HepG2 (cell line): Measurements from ENCODE around the gene MTHFD2L. TPM values are rescaled to one million over a fixed set of nuclear protein-coding genes. Genes with fewer than 3 reads are reported as not detected.

ENCODE experiments used
- ATAC-seq: fragments of 200-7000 bp; cut with Tn5 transposase; 3 replicates; pipeline ENCODE4 v1.9.1; 2020; ENCODE audit warnings: mild to moderate bottlenecking, moderate library complexity
- BruUV-seq: library from RNA; stranded (reverse); fragments of 400-500 nt; replicated peaks from 2 replicates; lab custom pipeline; 2021; lab: Mats Ljungman, UMichigan
- CTCF ChIA-PET: fragments of 300-600 bp; formaldehyde crosslinking; extraction: SDS; loops from one replicate; lab custom pipeline; 2021; ENCODE audit warnings: low total read pairs, inconsistent platforms, low intra/inter-chr PET ratio; lab: Yijun Ruan, JAX
- POLR2A ChIA-PET: fragments of 350-600 bp; sonication (Branson Sonifier 250); formaldehyde crosslinking; loops from one replicate; lab custom pipeline; 2020; ENCODE audit warnings: antibody characterized with exemption, inconsistent platforms; lab: Yijun Ruan, JAX
- DNase-seq: peaks from one replicate; pipeline ENCODE4 v3.0.0-alpha.2; 2015; ENCODE audit warnings: low spot score
- FAIRE-seq: peaks from 3 replicates; lab custom pipeline; 2011; peaks lifted over from hg19 to GRCh38; lab: Jason Lieb, UNC
- H2AFZ ChIP-seq: one replicate; pipeline ENCODE4 v1.6.1; 2011; ENCODE audit warnings: low read length, inconsistent platforms
- H3K27ac ChIP-seq: fragments of 300-600 bp; 3 replicates; pipeline ENCODE4 v1.8.0; 2011; ENCODE audit warnings: mixed run types, mild to moderate bottlenecking, mixed read lengths, low read length, inconsistent platforms; ENCODE audit not compliant: insufficient read depth; ENCODE audit errors: extremely low read length
- H3K27me3 ChIP-seq, 2 experiments: fragments of 200-600 bp in 1 of 2; 2 replicates in 1 of 2; 3 replicates in 1 of 2; pipeline versions ENCODE4 v1.6.0 to v1.8.0; 2011; ENCODE audit warnings: low read length in 2 of 2, mild to moderate bottlenecking in 2 of 2, moderate library complexity in 2 of 2, inconsistent platforms in 1 of 2; ENCODE audit not compliant: insufficient read depth in 2 of 2, control insufficient read depth in 1 of 2
- H3K36me3 ChIP-seq, 2 experiments: fragments of 200-600 bp in 1 of 2; replicated peaks in 1 of 2; 2 replicates in 1 of 2; 3 replicates in 1 of 2; pipeline versions ENCODE4 v1.5.1 to v1.8.0; 2011; ENCODE audit warnings: low read length in 2 of 2, inconsistent platforms in 1 of 2; ENCODE audit not compliant: insufficient read depth in 2 of 2, control insufficient read depth in 1 of 2
- H3K4me1 ChIP-seq: 2 replicates; pipeline ENCODE4 v1.5.1; 2012; ENCODE audit warnings: low read length, inconsistent platforms; ENCODE audit not compliant: insufficient read depth
- H3K4me2 ChIP-seq: 2 replicates; pipeline ENCODE4 v1.6.0; 2011; ENCODE audit warnings: low read depth, low read length, inconsistent platforms
- H3K4me3 ChIP-seq, 3 experiments: fragments of 200-600 bp in 1 of 3; sonication (generic), shearing (Covaris generic) in 1 of 3; replicated peaks in 1 of 3; 2 replicates each; pipeline ENCODE4 v1.5.1; 2011 to 2016; ENCODE audit warnings: low read length in 3 of 3, inconsistent platforms in 2 of 3, low read depth in 2 of 3, mild to moderate bottlenecking in 2 of 3, control low read depth in 1 of 3, mixed read lengths in 1 of 3; ENCODE audit not compliant: insufficient read depth in 1 of 3
- H3K79me2 ChIP-seq: one replicate; pipeline ENCODE4 v1.6.1; 2011; ENCODE audit warnings: low read length, inconsistent platforms; ENCODE audit not compliant: insufficient read depth
- H3K9ac ChIP-seq: 2 replicates; pipeline ENCODE4 v1.6.0; 2011; ENCODE audit warnings: mild to moderate bottlenecking, low read depth, low read length, inconsistent platforms; ENCODE audit not compliant: insufficient read depth
- H3K9me3 ChIP-seq: 2 replicates; pipeline ENCODE4 v1.5.1; 2012; ENCODE audit warnings: mild to moderate bottlenecking, low read length
- H4K20me1 ChIP-seq: 2 replicates; pipeline ENCODE4 v1.6.0; 2011; ENCODE audit warnings: inconsistent platforms, mild to moderate bottlenecking, low read length, moderate library complexity; ENCODE audit not compliant: insufficient read depth
- ZFP41 ChIP-seq: sonication (generic); formaldehyde crosslinking; IDR thresholded peaks from 2 replicates; pipeline ENCODE4 v1.4.0; 2020; ENCODE audit warnings: mild to moderate bottlenecking, missing genetic modification reagents, borderline replicate concordance
- WGBS: methylation state at CpG from one replicate; pipeline ENCODE4 v1.1.6; 2017; ENCODE audit warnings: low lambda C conversion rate; 5-methylcytosine and 5-hydroxymethylcytosine counted together
- in situ Hi-C: cut with HindIII; loops from 2 replicates; pipeline ENCODE4 v1.10.0; 2017; ENCODE audit warnings: low pct_unique_long_range_greater_than_20kb; ENCODE audit not compliant: extremely low pct_ligation_motif_present
- intact Hi-C: fragments of 100-400 bp; cut with micrococcal nuclease; formaldehyde crosslinking; loops from one replicate; pipeline ENCODE4 v1.10.0; 2022; ENCODE audit not compliant: unreplicated experiment
- polyA plus RNA-seq, 8 experiments: library from polyadenylated mRNA; depleted of rRNA in 3 of 8; stranded (reverse) in 7 of 8; unstranded in 1 of 8; fragments of >200 nt; fragmentation: Illumina TruSeq in 4 of 8; extraction: Trizol in 4 of 8; gene quantifications; 2 replicates each; pipeline versions ENCODE4 v1.2.1 to v1.2.3, GENCODE V29; 2011 to 2016; ENCODE audit warnings: low read depth in 4 of 8, missing spikeins in 1 of 8, mixed read lengths in 1 of 8; ENCODE audit not compliant: insufficient read depth in 1 of 8
- total RNA-seq, 5 experiments: library from RNA; depleted of rRNA; stranded (reverse); fragments of >200 nt; fragmentation: Illumina TruSeq; extraction: Trizol; gene quantifications; 2 replicates each; pipeline ENCODE4 v1.2.3, GENCODE V29; 2016; ENCODE audit warnings: low read depth in 1 of 5
- TF ChIP-seq, protein P1 (sequence below): sonication (generic); formaldehyde crosslinking; IDR thresholded peaks from 2 replicates; pipeline ENCODE4 v1.4.0; 2020; ENCODE audit warnings: missing genetic modification reagents
- TF ChIP-seq, protein P2 (sequence below): IDR thresholded peaks from 2 replicates; pipeline ENCODE4 v1.6.1; 2018; ENCODE audit warnings: missing genetic modification reagents
- TF ChIP-seq, protein P3 (sequence below): sonication (generic); formaldehyde crosslinking; IDR thresholded peaks from 2 replicates; pipeline ENCODE4 v1.8.0; 2022; ENCODE audit warnings: low read depth, missing genetic modification reagents

MTHFD2L gene
- total and polyA plus RNA-seq, 2 of the 13 experiments (the other 11 are each of a cell fraction or from before 2014, with no cell fraction given) = 10.5 to 14.9 TPM

DNA sequence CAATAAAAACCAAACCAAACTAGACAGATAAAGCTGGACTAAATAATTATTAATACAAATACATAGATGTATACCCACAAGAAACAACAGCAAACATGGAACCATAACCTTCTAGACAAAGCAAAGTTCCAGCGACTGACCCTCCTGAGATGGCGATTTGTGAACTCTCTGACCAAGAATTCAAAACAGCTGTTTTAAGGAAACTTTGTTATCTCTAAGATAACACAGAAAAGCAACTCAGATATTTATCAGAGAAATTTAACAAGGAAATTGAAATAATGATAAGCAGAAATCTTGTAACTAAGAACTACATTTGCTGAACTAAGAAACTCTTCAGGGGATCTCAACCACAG is 23.4 kb upstream of the MTHFD2L start:
- Histone ChIP-seq H3K4me2 (no peak overlapping the region), H2AFZ (no peak overlapping the region), H3K36me3 (no peaks in the 10 kb centered on the region), H3K9me3 (no peaks in the 10 kb centered on the region), H3K4me1 (no peaks in the 10 kb centered on the region), H3K9ac (no peak overlapping the region), H3K27me3 (no peaks in the 10 kb centered on the region), H4K20me1 (no peaks in the 10 kb centered on the region), H3K27ac (no peak overlapping the region), H3K4me3 (no peak overlapping the region), H3K79me2 (no peaks in the 10 kb centered on the region)
- no peak for FAIRE-seq
- ATAC-seq = no peak
- in situ Hi-C loops (loop anchor here (5.0 to 25.0 kb wide), 2 partner anchors 407 to 822 kb away; no protein-coding TSS in a partner anchor), intact Hi-C loops (loop anchor here (1.0 to 10.0 kb wide), 5 partner anchors 97 to 560 kb away; partner anchors contain the start of gene CXCL3)
- no peak for DNase-seq
- 0% methylated on average over 2 of the region's 2 CpGs for WGBS
- ChIA-PET CTCF (interaction anchor here (3.4 kb wide), 1 partner anchor 405 kb away, joined by 47 read pairs; no protein-coding TSS in a partner anchor), POLR2A (no interaction called here)
- TF ChIP-seq, protein P1, sequence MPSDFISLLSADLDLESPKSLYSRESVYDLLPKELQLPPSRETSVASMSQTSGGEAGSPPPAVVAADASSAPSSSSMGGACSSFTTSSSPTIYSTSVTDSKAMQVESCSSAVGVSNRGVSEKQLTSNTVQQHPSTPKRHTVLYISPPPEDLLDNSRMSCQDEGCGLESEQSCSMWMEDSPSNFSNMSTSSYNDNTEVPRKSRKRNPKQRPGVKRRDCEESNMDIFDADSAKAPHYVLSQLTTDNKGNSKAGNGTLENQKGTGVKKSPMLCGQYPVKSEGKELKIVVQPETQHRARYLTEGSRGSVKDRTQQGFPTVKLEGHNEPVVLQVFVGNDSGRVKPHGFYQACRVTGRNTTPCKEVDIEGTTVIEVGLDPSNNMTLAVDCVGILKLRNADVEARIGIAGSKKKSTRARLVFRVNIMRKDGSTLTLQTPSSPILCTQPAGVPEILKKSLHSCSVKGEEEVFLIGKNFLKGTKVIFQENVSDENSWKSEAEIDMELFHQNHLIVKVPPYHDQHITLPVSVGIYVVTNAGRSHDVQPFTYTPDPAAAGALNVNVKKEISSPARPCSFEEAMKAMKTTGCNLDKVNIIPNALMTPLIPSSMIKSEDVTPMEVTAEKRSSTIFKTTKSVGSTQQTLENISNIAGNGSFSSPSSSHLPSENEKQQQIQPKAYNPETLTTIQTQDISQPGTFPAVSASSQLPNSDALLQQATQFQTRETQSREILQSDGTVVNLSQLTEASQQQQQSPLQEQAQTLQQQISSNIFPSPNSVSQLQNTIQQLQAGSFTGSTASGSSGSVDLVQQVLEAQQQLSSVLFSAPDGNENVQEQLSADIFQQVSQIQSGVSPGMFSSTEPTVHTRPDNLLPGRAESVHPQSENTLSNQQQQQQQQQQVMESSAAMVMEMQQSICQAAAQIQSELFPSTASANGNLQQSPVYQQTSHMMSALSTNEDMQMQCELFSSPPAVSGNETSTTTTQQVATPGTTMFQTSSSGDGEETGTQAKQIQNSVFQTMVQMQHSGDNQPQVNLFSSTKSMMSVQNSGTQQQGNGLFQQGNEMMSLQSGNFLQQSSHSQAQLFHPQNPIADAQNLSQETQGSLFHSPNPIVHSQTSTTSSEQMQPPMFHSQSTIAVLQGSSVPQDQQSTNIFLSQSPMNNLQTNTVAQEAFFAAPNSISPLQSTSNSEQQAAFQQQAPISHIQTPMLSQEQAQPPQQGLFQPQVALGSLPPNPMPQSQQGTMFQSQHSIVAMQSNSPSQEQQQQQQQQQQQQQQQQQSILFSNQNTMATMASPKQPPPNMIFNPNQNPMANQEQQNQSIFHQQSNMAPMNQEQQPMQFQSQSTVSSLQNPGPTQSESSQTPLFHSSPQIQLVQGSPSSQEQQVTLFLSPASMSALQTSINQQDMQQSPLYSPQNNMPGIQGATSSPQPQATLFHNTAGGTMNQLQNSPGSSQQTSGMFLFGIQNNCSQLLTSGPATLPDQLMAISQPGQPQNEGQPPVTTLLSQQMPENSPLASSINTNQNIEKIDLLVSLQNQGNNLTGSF (CRISPR knock-in tag) = no peak
- no peak for TF ChIP-seq ZFP41 (CRISPR knock-in tag)
- TF ChIP-seq, protein P2, sequence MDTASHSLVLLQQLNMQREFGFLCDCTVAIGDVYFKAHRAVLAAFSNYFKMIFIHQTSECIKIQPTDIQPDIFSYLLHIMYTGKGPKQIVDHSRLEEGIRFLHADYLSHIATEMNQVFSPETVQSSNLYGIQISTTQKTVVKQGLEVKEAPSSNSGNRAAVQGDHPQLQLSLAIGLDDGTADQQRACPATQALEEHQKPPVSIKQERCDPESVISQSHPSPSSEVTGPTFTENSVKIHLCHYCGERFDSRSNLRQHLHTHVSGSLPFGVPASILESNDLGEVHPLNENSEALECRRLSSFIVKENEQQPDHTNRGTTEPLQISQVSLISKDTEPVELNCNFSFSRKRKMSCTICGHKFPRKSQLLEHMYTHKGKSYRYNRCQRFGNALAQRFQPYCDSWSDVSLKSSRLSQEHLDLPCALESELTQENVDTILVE (CRISPR knock-in tag) = no peak
- TF ChIP-seq, protein P3, sequence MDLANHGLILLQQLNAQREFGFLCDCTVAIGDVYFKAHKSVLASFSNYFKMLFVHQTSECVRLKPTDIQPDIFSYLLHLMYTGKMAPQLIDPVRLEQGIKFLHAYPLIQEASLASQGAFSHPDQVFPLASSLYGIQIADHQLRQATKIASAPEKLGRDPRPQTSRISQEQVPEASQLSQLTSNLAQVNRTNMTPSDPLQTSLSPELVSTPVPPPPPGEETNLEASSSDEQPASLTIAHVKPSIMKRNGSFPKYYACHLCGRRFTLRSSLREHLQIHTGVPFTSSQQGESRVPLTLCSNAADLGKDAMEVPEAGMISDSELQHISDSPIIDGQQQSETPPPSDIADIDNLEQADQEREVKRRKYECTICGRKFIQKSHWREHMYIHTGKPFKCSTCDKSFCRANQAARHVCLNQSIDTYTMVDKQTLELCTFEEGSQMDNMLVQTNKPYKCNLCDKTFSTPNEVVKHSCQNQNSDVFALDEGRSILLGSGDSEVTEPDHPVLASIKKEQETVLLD (CRISPR knock-in tag) = no peak
- BruUV-seq = no TSS peak
